HG03439 (cell line): Measurements from ENCODE around the gene ATP2C1.
"Not testable (repeated sequence)": the region's sequence is repeated elsewhere in the genome, so short reads cannot be mapped to it uniquely, and the experiment has no call there.

Experiments used
- ATAC-seq: cut with Tn5 transposase; IDR thresholded peaks from one replicate; pipeline ENCODE4 v1.9.1; 2021; ENCODE audit warnings: mild to moderate bottlenecking, moderate library complexity; ENCODE audit not compliant: unreplicated experiment

ATP2C1 gene

DNA sequence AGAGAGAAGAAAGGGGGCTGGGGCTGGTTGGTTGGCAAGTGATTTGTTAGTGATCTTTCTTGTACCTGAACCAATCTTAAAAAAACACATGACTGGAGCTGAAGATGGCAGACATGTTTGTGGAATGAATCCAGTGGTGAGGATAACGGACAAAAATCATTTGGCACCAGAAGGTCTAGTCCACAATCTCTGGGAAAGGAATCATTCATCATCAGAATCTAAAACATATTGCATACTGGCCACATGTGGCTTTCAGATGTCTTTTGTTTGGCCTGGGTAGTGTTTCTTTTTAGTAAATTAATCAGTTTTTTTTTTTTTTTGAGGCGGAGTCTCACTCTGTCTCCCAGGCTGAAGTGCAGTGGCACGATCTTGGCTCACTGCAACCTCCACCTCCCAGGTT lies 137.8 kb downstream of the ATP2C1 start:
- no peak for ATAC-seq

DNA sequence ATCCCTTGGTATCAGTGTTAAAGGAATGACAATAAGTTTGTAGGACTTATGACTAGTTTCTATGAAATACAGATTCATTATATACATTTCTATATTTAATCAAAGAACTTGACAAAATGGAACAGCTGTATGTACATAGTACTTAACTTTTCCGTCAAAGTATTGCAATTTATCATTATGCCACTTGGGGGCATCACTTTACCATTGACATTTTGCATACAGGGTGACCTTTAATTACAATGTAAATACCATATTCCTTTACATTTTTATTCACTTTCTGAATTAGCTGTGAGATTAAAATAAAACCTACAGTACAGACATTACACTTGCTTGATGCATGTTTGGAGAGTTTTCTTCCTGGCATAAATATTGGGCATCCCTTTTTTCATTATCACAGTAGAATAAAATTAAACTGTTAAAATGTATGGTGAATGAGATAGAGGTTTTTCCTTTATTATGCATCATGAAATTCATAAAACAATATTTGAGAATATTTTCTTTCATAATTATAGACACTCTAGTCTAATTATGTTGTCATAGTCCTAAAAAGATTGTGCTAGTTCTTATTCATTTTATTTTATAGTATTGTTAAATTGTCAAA lies 139.7 kb downstream of the ATP2C1 start:
- ATAC-seq: no peak

DNA sequence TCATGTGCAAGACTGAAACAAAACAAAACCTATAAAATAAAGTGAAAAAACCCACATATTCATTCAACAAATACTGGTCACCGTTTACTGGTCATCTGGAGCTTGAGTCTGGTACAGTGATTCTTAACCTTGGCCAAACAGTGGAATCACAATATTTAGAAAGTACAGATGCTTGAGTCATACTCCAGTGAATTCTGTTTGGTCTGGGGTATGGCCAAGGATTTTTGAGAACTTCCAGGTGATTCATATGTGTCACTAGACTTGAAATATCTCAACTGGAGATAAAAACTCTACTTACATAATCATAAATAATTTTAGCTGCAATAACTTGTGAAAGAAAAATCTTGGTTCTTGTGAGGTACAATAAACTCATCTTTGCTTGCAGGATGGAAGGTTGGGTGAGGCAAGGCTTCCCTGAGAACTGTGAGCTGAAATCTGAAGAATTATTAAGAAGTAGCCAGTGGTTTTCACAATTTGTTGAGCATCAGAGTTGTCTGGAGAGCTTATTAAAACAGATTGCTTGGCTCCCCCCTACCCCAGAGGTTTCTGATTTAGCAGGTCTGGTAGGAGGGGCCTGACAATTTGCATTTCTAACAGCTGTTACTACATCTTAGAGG lies 142.4 kb downstream of the ATP2C1 start:
- ATAC-seq: no peak

DNA sequence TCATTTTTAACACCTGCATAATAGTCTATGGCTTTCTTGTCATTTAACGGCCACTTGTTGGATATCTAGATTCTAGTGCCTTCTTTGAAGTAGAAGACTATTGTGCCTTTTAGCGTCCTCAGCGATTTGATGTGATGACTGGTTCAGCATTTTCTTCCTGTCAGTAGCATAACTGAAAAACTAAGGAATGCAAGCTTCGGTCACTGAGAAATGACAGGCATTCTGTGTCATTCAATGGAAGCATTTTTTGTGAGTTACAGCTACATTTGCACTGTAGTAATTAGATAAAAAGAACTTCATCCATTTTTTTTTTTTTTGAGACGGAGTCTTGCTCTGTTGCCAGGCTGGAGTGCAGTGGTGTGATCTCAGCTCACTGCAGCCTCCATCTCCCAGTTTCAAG lies 143.1 kb downstream of the ATP2C1 start:
- ATAC-seq: no peak

DNA sequence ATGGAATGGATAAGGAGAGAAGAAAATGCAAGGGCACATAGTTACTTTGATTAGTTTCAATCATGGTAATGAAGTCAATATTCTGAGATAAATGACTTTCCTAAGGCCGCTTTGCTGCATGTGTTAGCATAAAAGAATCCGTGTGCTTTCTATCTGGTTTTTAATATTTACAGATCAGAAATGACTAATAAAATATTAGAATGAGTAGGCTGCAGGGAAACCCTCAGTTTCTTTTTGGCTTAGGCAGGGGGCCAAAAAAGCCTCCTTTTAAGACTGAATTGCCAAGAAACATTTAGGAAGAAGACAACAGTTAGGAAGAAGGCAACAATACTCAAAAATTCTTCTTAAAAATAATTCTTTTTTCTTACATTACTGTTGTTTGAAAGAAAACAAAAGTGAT lies 144.4 kb downstream of the ATP2C1 start:
- ATAC-seq: no peak

DNA sequence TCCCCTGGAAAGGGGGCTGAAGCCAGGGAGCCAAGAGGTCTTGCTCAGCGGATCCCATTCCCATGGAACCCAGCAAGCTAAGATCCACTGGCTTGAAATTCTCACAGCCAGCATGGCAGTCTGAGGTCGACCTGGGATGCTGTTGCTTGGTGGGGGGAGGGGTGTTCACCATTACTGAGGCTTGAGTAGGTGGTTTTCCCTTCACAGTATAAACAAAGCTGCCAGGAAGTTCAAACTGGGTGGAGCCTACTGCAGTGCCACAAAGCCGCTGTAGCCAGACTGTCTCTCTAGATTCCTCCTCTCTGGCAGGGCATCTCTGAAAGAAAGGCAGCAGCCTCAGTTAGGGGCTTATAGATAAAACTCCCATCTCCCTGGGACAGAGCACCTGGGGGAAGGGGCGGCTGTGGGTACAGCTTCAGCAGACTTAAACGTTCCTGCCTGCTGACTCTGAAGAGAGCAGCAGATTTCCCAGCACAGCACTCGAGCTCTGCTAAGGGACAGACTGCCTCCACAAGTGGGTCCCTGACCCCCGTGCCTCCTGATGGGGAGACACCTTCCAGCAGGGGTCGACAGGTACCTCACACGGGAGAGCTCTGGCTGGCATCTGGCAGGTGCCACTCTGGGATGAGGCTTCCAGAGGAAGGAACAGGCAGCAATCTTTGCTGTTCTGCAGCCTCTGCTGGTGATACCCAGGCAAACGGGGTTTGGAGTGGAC lies 148.5 kb downstream of the ATP2C1 start:
- not testable (repeated sequence) for ATAC-seq

DNA sequence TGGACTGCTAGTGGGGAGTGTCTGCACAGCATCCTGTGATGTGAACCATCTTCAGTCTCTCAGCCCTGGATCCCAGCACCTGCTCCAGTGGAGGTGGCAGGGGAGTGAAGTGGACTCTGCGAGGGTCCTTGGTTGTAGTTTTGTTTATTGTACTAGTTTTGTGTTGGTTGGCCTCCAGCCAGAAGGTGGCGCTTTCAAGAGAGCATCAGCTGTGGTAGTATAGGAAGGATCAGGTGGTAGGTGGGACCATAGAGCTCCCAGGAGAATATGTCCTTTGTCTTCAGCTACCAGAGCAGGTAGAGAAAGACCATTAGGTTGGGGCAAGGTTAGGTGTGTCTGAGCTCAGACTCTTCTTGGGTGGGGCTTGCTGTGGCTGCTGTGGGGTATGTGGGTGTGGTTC lies 153.7 kb downstream of the ATP2C1 start:
- no peak for ATAC-seq

DNA sequence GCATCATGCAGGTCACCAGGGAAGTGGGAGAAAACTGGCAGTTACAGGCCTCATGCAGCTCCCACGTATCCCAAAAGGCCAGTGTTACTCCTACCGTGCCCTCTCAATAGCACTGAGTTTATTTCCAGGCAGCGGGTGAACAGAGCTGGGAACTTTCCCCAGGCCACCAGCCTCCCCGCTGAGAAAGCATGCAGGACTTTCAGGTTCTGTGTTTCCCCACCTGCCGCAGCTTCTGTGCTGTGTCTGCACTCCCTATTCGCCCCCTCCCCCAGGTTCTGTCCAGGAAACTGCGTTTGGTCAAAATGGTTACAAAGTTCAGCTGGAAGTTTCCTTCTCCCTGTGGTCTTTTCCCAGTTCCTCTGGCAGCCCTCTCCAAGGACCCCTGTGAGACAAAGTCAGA lies 154.1 kb downstream of the ATP2C1 start:
- no peak for ATAC-seq

DNA sequence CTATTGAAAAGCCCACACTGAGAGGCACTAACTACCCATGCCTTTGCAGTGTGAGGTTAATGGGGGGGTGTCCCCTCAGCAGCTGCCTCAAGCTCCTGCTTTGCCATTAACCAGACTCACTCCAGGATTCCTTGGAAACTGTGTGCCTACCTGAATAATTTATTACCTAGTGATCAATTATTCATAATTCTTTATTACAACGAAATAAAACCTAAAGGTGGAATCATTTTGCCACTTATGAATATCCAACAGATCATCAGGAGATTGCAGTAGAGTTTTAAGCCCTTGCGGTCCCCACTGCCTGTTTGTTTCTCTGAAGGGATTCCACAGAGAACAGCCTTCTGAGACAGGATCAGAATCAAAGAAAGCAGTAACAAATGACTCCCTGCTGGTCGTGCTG lies 156.1 kb downstream of the ATP2C1 start:
- ATAC-seq: no peak

DNA sequence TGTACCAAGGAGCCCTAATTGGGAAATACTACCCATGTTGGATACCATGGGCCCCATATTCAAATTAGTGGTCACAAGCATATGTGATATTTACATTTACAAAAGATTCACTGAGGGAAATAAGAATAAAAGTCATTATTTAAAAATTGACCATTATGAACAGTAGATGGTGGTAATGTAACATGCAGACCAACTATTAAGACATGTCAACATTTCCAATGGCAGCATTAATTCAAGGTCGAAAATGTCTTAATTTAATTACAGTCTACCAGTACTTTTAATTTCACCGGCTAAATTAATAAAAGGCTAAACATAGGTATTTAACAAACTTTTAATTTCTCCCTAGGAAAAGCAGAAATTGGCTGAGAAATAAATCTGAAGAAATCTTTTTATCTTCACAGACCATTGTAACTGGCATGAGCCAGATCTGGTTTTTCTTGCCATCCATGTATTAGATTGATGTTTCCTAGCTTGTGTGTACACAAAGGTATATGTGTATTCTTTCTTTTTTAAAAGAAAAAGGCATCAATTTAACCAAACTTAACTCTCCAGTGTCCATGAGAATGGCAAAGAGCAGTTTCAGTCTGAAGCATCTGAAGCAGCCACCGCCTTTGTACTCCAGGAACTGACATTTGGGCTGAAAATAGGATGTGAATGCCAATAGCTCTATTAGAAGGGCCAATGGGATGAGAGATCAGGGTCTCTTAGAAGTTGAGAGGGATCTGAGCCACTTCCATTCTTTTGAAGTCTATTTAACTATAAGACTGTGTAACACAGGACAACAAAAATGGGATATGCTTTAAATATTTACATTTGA lies 159.4 kb downstream of the ATP2C1 start:
- no peak for ATAC-seq
